CD4-positive, alpha-beta T cell treated with Interleukin-15 for 4 hours (primary cell): ENCODE measurements around the gene VAMP1.
A peak's percentile ranks its signal among the peaks of the same experiment; 100 is the strongest.
"Not testable (repeated sequence)": the region's sequence is repeated elsewhere in the genome, so short reads cannot be mapped to it uniquely, and the experiment has no call there.

Experiments used
- DNase-seq: peaks from one replicate; pipeline ENCODE4 v3.0.0-alpha.2; 2020; ENCODE audit warnings: low spot score

Gene VAMP1, protein sequence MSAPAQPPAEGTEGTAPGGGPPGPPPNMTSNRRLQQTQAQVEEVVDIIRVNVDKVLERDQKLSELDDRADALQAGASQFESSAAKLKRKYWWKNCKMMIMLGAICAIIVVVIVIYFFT

DNA sequence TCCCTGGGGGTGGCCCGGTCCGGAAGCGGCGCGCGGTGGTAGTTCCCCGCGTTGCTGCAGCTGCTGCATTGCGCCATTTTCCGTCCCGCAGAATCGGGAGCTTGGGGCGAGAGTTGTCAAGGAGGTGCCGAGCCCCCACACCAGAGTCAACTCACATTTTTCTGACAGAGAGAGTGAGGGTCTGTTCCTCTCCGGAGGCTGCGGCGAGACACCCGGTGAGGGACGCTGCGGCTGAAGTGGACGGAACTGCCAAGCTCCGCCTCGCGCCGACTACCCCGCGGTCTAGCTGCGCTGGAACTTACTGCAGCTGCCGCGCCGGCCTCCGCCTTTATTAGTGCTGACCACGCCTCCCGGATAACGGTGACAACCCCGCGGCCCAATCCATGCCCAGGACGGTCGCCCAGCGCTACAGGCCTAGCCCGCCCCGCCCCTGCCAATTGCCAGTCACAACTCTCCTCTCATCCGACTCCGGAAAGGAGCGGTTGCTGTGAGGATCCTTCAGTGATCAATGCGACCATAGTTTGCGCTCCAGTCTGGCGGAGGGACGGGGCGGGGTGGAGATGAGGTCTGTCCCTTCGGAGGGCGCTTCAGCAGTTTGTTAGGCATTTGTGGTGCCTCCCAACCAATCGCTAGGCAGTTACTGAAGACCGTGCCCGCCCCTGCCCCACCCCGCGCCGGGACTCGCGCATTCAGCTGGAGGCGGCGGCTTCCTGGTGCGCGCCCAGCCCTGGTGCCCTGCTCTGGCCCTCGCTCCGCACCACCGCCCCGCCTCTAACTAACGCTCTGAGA is at the start of gene VAMP1:
Gene VAMP1 (minus strand): TSS at position 303 of the 789 bp plus-strand sequence. CDS start 146 bp downstream, at position 157.
- DNase-seq = peak; percentile 96

DNA sequence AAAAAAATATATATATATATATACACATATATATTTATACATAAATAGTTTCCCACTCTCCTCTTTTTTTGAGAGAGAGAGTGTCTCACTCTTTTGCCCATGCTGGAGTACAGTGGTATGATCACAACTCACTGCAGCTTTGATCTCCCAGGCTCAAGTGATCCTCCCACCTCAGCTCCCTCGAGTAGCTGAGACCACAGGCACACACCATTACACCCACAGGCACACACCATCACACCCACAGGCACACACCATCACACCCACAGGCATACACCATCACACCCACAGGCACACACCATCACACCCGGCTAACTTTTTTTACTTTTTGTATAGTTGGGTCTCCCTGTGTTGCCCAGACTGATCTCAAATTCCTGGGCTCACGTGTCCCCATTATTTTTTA is 49.7 kb upstream of the VAMP1 start:
- no peak for DNase-seq

DNA sequence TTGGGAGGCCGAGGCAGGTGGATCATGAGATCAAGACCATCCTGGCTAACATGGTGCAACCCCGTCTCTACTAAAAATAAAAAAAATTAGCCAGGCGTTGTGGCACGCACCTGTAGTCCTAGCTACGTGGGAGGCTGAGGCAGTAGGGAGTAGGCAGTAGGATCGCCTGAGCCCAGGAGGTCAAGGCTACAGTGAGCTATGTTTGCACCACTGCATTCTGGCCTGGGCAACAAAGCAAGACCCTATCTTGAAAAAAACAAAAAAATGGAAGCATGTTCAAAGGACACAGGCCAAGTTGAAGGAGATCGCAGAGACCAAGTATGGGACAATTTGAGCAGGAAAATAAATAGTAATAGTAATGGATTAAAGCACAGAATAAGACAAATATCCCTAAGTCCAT is 37.6 kb upstream of the VAMP1 start:
- no peak for DNase-seq

DNA sequence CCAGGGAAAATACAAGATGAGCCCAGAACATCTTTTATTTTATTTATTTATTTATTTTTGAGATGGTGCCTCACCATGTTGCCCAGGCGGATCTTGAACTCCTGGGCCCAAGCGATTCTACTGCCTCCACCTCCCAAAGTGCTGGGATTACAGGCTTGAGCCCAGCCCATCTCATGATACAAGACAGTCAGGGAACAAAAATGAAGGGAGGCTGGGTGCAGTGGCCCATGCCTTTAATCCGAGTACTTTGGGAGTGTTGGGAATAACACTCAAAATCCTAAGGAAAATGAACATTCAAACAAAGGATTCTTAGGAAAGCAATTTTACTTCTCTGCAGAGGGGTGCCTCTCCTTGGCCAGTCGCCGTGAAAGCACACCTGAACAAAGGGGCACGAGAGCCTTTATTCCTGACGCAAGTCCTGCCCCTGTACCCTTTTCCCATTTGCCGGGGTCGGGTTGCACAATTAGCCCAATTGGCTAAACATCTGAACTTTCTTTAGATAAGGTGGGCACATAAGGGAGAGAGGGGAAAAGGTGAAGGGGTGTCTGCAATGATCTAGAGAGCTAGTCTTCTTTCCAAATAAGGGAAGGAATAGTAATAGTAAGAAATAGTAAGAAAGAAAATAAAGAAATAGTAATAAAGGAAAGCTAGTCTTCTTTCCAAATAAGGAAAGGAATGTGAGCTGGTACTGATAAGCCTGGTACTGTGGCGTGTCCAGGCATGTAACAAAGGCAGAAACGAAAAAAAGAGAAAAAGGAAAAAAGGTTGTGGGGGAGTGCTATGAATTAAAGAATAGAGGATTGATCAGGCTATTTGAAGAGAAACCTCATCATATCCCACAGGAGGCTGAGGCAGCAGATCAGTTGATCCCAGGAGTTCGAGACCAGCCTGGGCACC is 36.9 kb upstream of the VAMP1 start:
- DNase-seq = no peak

DNA sequence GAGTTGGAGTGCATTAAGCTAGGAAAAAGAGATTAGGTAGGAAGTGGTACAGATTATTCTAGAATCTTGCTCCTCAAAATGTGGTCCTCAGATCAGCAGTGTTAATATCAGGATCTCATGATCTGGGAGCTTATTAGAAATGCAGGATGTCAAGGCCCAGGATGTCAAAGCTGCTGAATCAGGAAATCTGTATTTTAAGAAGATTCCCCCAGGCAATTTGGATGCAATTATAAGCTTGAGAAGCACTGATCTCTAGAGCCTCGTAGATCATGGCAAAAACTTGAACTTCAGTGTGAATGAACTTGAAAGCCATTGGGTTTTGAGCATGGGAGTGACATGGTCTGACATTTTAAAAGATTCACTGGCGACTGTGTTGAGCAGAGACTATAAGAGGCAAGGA is 30.0 kb upstream of the VAMP1 start:
- no peak for DNase-seq

DNA sequence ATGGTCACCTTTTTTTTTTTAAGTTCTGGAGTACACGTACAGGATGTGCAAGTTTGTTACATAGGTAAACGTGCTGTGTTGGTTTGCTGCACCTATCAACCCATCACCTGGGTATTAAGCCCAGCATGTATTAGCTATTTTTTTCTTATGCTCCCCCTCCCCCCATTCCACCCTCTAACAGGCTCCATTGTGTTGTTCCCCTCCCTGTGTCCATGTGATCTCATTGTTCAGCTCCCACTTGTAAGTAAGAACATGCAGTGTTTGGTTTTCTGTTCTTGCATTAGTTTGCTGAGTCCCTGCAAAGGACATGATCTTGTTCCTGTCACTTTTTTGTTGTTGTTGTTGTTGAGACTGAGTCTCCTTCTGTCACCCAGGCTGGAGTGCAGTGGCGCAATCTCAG is 26.8 kb upstream of the VAMP1 start:
- not testable (repeated sequence) for DNase-seq

DNA sequence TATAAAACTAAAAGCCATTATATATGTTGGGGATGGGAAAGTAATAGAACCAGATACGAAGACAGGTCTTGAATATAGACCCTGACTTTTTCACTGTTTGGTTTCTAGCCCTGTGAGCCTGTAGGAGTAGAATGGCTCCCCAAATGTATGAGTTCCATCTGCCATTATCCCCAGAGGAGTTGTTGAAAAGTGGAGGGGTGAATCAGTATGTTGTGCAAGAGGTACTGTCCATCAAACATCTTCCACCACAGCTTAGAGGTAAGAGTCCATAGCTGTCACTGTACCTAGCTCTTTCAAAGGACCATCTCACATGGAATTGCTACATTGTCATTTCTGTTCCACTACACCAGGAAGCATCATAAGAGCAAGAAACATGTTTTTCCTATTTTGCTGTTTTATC is 24.5 kb upstream of the VAMP1 start:
- no peak for DNase-seq

DNA sequence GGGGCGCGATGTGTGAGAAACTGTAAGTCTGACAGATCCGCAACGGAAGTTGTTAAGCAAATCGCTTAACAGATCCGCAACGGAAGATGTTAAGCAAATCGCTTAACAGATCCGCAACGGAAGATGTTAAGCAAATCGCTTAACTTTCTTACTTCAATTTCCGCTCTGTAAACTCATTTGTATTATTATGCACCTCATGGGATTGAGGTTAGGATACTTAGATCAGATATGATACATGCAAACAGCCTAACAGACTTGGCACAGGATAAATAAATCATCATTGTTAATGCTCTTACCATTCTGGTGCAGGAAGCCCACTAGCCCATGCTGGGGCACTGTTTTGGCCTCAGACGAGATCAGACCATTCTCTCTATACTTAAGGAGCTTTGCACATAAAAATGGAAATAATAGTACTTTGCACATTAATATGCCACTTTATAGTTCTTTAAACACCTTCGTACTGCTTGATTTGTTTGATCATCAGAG is 23.8 kb upstream of the VAMP1 start:
- no peak for DNase-seq

DNA sequence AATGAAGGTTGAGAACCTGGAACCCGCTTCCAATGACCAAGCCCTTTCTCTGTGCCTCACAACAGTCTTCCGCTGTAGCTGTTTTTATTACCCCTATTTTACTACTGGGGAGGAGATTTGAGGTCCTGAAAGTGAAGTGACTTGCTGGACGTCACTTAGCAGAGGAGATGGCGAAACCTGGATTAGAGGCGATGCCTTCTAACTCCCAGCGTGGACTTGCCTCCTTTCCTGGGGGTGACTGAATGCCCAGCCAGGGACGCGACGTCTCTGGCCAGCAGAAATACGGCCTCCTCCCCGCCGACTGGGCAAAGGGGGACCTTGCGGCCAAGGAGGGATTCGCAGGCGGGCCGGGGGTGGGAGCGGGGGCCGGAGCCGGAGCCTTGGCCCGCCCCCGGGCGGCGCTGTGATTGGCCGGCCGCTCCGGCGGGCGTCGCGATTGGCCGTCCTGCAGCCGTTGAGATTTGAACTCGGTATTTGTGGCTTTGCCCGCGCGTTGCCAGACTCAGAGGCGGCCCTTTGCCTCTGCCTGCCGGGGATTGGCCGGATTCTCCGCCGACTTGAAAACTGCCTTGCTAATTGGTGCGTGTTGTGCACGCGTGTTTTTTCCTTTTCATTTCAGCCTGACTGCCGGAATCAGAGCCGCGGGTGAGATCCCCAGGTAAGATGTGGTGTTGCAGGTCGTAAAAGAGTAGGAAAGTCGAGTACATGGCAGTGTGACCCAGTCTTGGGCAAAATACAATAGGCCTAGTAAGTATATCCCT is 23.2 kb upstream of the VAMP1 start, which contains the start of gene NCAPD2:
Gene NCAPD2 (plus strand): TSS at position 606 of the 761 bp plus-strand sequence. CDS start 997 bp downstream, outside the sequence.
- peak; percentile 96 for DNase-seq

DNA sequence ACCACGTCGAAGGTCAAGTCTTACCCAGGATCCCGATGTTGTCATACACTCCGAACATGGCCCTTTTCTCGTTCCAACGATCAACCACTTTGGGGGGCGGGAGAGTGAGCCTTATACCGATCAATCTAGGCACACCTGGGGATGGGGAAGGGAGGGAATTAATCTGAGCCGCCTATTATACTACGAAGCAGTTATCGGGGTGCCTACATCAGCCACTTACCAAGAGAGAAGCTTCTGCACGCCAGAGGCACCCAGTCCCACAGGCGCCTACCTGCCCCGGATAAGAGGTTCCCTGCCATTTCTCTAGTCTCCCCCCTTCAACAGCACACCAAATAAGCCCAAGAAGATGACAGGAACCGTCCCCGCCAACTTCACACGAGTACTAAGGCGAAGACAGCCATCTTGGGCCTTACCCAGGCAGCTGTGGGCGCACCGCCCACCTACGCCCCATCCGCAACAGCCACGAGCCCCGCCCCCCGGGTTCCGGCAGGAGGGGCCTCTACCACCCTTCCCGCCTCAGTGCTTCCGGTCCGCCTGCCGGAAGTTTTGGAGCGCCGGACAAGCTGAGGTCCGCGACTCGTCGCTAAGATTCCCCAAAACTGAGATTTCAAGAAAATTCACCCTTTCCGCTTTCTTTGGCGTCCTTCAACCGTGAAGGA is 22.5 kb upstream of the VAMP1 start, which contains the start of gene MRPL51:
Gene MRPL51 (minus strand): TSS at position 425 of the 659 bp plus-strand sequence. CDS start 126 bp downstream, at position 299.
- DNase-seq = peak; percentile 95

DNA sequence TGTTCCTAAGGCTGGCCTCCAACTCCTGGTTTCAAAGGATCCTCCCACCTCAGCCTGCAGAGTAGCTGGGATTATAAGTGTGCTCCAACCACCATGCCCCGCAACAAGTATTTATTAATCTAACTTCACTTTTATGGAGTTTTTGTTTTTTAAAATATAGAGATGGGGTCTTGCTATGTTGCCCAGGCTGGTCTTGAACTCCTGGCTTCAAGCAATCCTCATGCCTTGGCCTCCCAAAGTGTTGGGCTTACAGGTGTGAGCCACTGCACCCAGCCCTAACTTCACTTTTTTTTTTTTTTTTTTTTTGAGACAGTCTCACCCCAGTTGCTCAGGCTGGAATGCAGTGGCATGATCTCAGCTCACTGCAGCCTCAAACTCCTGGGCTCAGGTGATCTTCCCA is 20.2 kb upstream of the VAMP1 start:
- not testable (repeated sequence) for DNase-seq

DNA sequence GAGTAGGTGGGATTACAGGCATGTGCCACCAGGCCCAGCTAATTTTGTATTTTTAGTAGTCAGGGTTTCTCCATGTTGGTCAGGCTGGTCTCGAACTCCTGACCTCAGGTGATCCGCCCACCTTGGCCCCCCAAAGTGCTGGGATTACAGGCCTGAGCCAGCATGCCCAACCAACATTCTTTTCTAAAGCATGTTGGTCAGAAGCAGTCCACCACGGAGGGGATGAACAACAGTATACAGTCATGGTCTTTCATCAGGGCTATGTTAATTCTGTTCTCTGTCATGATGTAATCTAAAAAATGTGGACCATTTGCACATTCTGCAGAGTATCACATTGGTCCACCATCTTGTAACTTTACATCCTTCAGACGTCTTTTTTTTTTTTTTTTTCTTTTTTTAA is 19.0 kb upstream of the VAMP1 start:
- no peak for DNase-seq

DNA sequence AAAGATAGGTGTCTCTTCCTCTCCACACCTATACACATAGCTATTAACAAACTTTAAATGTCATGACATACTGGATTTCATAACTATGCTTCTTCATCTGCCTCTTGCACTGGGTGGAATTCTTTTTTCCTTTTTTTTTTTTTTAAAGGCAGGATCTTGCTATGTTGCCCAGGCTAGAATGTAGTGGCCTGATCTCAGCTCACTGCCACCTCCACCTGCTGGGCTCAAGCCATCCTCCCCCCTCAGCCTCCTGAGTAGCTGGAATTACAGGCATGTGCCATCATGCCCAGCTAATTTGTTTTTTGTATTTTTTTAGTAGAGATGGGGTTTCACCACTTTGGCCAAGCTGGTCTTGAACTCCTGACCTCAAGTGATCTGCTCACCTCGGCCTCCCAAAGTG is 17.8 kb upstream of the VAMP1 start:
- no peak for DNase-seq

DNA sequence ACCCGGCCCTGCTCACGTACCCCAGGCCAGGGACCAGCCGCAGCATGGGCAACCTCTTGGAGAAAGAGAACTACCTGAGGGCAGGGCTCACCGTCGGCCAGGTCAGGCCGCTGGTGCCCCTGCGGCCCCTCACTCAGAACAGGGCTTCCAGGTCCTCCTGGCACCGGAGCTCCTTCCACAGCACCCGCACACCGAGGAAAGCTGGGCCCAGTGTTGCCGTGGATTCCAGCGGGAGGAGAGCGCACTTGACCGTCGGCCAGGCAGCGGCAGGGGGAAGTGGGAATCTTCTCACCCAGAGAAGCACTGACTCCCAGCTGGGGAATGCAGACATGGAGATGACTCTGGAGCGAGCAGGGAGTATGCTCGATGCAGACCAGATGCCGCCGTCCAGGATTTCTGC is 7.9 kb upstream of the VAMP1 start:
- DNase-seq = no peak

DNA sequence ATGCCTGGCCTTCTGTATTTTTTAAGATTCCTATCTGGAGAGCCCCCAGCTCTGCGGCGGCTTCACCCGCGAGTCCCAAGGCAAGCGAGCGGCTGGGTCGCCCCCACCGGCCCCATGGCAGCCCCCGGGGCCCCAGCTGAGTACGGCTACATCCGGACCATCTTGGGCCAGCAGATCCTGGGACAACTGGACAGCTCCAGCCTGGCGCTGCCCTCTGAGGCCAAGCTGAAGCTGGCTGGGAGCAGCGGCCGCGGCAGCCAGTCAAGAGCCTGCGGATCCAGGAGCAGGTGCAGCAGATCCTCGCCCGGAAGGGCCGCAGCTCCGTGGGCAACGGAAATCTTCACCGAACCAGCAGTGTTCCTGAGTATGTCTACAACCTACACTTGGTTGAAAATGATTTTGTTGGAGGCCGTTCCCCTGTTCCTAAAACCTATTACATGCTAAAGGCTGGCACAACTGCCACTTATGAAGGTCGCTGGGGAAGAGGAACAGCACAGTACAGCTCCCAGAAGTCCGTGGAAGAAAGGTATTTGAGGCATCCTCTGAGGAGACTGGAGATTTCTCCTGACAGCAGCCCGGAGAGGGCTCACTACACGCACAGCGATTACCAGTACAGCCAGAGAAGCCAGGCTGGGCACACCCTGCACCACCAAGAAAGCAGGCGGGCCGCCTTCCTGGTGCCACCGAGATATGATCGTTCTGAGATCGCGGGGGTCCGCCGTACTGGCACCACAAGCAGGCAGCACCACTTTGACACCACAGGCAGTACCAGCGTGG is 7.3 kb upstream of the VAMP1 start:
- not testable (repeated sequence) for DNase-seq

DNA sequence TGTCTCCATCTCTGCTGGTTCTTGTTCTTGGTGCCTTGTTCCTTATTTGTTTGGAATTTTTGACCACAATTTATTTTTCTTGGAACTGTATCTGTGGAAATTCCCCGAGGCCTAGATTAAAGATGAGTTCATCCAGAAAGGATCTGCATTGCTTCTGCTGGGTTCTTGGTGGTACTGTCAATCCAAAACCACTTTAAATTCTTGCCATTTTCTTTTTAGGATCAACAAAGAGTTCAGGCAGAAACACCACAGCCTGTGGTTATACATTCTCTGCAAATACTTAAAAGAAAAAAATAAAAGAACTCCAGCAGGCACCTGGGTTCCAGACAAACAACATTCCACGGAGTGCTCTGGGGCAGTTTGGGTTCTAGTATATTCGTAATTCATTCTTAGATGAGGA is 6.0 kb upstream of the VAMP1 start:
- DNase-seq = no peak

DNA sequence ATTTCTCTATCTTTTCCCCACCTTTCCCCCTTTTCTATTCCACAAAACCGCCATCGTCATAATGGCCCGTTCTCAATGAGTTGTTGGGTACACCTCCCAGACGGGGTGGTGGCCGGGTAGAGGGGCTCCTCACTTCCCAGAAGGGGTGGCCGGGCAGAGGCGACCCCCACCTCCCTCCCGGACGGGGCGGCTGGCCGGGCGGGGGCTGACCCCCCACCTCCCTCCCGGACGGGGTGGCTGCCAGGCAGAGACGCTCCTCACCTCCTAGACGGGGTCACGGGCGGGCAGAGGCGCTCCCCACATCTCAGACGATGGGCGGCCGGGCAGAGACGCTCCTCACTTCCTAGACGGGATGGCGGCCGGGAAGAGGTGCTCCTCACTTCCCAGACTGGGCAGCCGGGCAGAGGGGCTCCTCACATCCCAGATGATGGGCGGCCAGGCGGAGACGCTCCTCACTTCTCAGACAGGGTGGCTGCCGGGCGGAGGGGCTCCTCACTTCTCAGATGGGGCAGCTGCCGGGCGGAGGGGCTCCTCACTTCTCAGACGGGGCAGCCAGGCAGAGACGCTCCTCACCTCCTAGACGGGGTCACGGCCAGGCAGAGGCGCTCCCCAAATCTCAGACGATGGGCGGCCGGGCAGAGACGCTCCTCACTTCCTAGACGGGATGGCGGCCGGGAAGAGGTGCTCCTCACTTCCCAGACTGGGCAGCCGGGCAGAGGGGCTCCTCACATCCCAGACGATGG is 4.9 kb upstream of the VAMP1 start:
- not testable (repeated sequence) for DNase-seq

DNA sequence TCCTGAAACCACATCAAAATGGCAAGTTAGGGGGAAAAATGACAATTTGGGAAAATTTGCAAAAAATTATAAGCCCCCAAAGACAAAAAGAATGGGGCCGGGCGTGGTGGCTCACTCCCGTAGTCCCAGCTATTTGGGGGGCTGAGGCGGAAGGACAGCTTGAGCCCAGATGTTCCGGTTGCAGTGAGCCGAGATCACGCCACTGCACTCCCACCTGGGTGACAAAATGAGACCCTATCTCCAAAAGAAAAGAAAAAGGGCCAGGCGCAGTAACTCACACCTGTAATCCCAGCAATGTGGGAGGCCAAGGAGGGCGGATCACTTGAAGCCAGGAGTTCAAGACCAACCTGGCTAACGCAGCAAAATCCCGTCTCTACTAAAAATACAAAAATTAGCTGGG is 2.0 kb upstream of the VAMP1 start:
- DNase-seq = no peak

DNA sequence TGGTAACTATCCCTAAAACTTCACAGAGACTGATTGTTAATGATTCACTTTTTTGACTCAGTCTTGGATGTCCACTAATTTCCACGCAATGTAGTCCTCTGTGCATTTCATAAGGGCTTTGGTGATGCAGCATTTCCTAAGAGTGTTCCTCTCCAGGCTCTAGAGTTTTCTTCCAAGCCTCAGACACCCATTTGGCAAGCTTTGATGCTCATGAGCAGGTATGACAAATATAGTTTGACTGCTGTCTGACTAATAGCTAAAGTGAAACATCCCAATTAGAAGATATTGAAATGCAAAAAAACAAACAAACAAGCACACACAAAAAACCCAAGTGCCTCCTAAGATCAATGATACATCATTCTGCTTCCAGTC is 1.5 kb upstream of the VAMP1 start:
- DNase-seq = no peak
